ENCODE measurements around the gene PCGF2.

PCGF2 gene

GRCh38 chr17:38751808-38752307 is 3.7 kb upstream of the PCGF2 start:
- 0 out of 2 replicates have a peak, but pooled peaks cover 4% of the 10 kb centered on the region for H3F3A ChIP-seq (ENCODE audit: insufficient read depth, low read length)
- H4K20me1 ChIP-seq (ENCODE audit: insufficient read depth, low read length): no peaks in the 10 kb centered on the region
- H3K9me3 ChIP-seq (ENCODE audit: low read length): no peaks in the 10 kb centered on the region
- peak overlapping the region; percentile 87 for H3K4me2 ChIP-seq (ENCODE audit: low read length)
- H3K4me3 ChIP-seq (ENCODE audit: low read depth, low read length, poor library complexity, severe bottlenecking): peak overlapping the region; percentile 91
- TF ChIP-seq EZH2 (IDR thresholded peaks at IDR 0.05; ENCODE audit: borderline replicate concordance, low read length) (no peak), CTCF (IDR thresholded peaks at IDR 0.05; ENCODE audit: low read length) (no peak)
- peaks cover 5% of the 10 kb centered on the region; the same call in 1 of the 2 replicates for H3K27me3 ChIP-seq (ENCODE audit: insufficient read depth, low read length)
- peaks cover 29% of the 10 kb centered on the region for H3K36me3 ChIP-seq (ENCODE audit: insufficient read depth, low read length)
- peak overlapping the region; percentile 68 for H3K27ac ChIP-seq (ENCODE audit: low read depth, low read length, poor library complexity, severe bottlenecking)
- H3K9me2 ChIP-seq (ENCODE audit: low read depth, low read length): no peaks in the 10 kb centered on the region
- H2AFZ ChIP-seq (ENCODE audit: low read length): peak overlapping the region; percentile 77
- peak overlapping the region; percentile 90 for H3K9ac ChIP-seq (ENCODE audit: low read length)
- peaks cover 40% of the 10 kb centered on the region for H3K4me1 ChIP-seq (ENCODE audit: insufficient read depth, low read length, severe bottlenecking)
- peaks cover 10% of the 10 kb centered on the region for H3K79me2 ChIP-seq (ENCODE audit: insufficient read depth, low read length)

GRCh38 chr17:38751144-38751807 is 3.1 kb upstream of the PCGF2 start:
- Histone ChIP-seq H3K36me3 (ENCODE audit: insufficient read depth, low read length) (peaks cover 24% of the 10 kb centered on the region), H3K4me3 (ENCODE audit: low read depth, low read length, poor library complexity, severe bottlenecking) (peak overlapping the region; percentile 91), H3F3A (ENCODE audit: insufficient read depth, low read length) (0 out of 2 replicates have a peak, but pooled peaks cover 4% of the 10 kb centered on the region), H2AFZ (ENCODE audit: low read length) (no peak overlapping the region), H3K9me2 (ENCODE audit: low read depth, low read length) (no peaks in the 10 kb centered on the region), H3K27ac (ENCODE audit: low read depth, low read length, poor library complexity, severe bottlenecking) (no peak overlapping the region), H3K9me3 (ENCODE audit: low read length) (no peaks in the 10 kb centered on the region), H4K20me1 (ENCODE audit: insufficient read depth, low read length) (no peaks in the 10 kb centered on the region), H3K4me1 (ENCODE audit: insufficient read depth, low read length, severe bottlenecking) (peaks cover 46% of the 10 kb centered on the region), H3K4me2 (ENCODE audit: low read length) (peak overlapping the region; percentile 87), H3K79me2 (ENCODE audit: insufficient read depth, low read length) (peaks cover 10% of the 10 kb centered on the region), H3K27me3 (ENCODE audit: insufficient read depth, low read length) (peaks cover 5% of the 10 kb centered on the region; the same call in 1 of the 2 replicates), H3K9ac (ENCODE audit: low read length) (peak overlapping the region; percentile 46)
- TF ChIP-seq CTCF (IDR thresholded peaks at IDR 0.05; ENCODE audit: low read length): no peak
- no peak for TF ChIP-seq EZH2 (IDR thresholded peaks at IDR 0.05; ENCODE audit: borderline replicate concordance, low read length)

GRCh38 chr17:38750312-38751121 is 2.4 kb upstream of the PCGF2 start:
- Histone ChIP-seq H3K9me2 (ENCODE audit: low read depth, low read length) (no peaks in the 10 kb centered on the region), H3K4me3 (ENCODE audit: low read depth, low read length, poor library complexity, severe bottlenecking) (peak overlapping the region; percentile 91), H3K36me3 (ENCODE audit: insufficient read depth, low read length) (peaks cover 16% of the 10 kb centered on the region), H3K27me3 (ENCODE audit: insufficient read depth, low read length) (peaks cover 5% of the 10 kb centered on the region; the same call in 1 of the 2 replicates), H3F3A (ENCODE audit: insufficient read depth, low read length) (0 out of 2 replicates have a peak, but pooled peaks cover 4% of the 10 kb centered on the region), H4K20me1 (ENCODE audit: insufficient read depth, low read length) (no peaks in the 10 kb centered on the region), H3K79me2 (ENCODE audit: insufficient read depth, low read length) (peaks cover 10% of the 10 kb centered on the region), H3K4me1 (ENCODE audit: insufficient read depth, low read length, severe bottlenecking) (peaks cover 53% of the 10 kb centered on the region), H2AFZ (ENCODE audit: low read length) (no peak overlapping the region), H3K9me3 (ENCODE audit: low read length) (no peaks in the 10 kb centered on the region), H3K4me2 (ENCODE audit: low read length) (peak overlapping the region; percentile 87), H3K27ac (ENCODE audit: low read depth, low read length, poor library complexity, severe bottlenecking) (no peak overlapping the region), H3K9ac (ENCODE audit: low read length) (peak overlapping the region; percentile 46; the same call in 1 of the 2 replicates)
- TF ChIP-seq CTCF (IDR thresholded peaks at IDR 0.05; ENCODE audit: low read length) (no peak), EZH2 (IDR thresholded peaks at IDR 0.05; ENCODE audit: borderline replicate concordance, low read length) (no peak)

Measured in OCI-LY1 (cell line).